Spleen (tissue), 7 donors: ENCODE results near the gene SHC3.

Source experiments
- CTCF ChIP-seq, 11 experiments: fragments of 200-600 bp in 7 of 11; fragments of 450-650 bp in 4 of 11; sonication (generic) in 4 of 11; IDR thresholded peaks in 8 of 11; conservative IDR thresholded peaks in 3 of 11; 1 replicate in 7 of 11; 2 replicates in 4 of 11; pipeline versions ENCODE4 v1.4.0 to v1.8.0; 2016 to 2021; ENCODE audit warnings: antibody characterized with exemption in 11 of 11, inconsistent platforms in 4 of 11, mild to moderate bottlenecking in 1 of 11
- POLR2A ChIP-seq, 3 donors: fragments of 450-650 bp; IDR thresholded peaks; one replicate each; pipeline ENCODE4 v1.5.1; 2017; ENCODE audit warnings: antibody characterized with exemption in 3 of 3, mild to moderate bottlenecking in 1 of 3
- donor health status: DM: no; HTN: no; CAD: no; lungs with moderate emphysema.
- donor health status: DM: no; HTN: no; CAD: no.
- donor health status: DM: no; HTN: no; CAD: no.

- TF ChIP-seq CTCF (IDR thresholded peaks at IDR 0.05 in 8 of 11, conservative IDR thresholded peaks at IDR 0.05 in 3 of 11) (no peak), POLR2A (IDR thresholded peaks at IDR 0.05) (no peak)
Observed at GRCh38 chr9:89116064-89116804, 62.4 kb downstream of the SHC3 start.
